Thoracic aorta (tissue), 2 donors: ENCODE results near the gene SAYSD1. TPM values are rescaled to one million over a fixed set of nuclear protein-coding genes. Genes with fewer than 3 reads are reported as not detected.

ENCODE experiments used
- ATAC-seq: fragments of 150-250 bp; one replicate; pipeline ENCODE4 v1.8.0; 2017; ENCODE audit warnings: low read depth; ENCODE audit not compliant: insufficient number of reproducible peaks, low FRiP score
- DNase-seq: peaks from one replicate; pipeline ENCODE4 v3.0.0-alpha.2; 2020; ENCODE audit warnings: low spot score
- H3K27ac ChIP-seq, 2 donors: fragments of 200-600 bp; sonication (generic); 1 replicate in 1 of 2; 2 replicates in 1 of 2; pipeline ENCODE4 v1.5.1; 2016; ENCODE audit warnings: mild to moderate bottlenecking in 2 of 2, moderate library complexity in 2 of 2
- H3K27me3 ChIP-seq: fragments of 200-600 bp; sonication (generic); replicated peaks from 2 replicates; pipeline ENCODE4 v1.6.0; 2016; ENCODE audit warnings: mild to moderate bottlenecking; ENCODE audit not compliant: insufficient read depth
- H3K36me3 ChIP-seq: fragments of 200-600 bp; sonication (generic); one replicate; pipeline ENCODE4 v1.5.1; 2016
- H3K4me1 ChIP-seq, 2 donors: fragments of 200-600 bp; sonication (generic); 1 replicate in 1 of 2; 2 replicates in 1 of 2; pipeline versions ENCODE4 v1.5.1 to v1.6.0; 2016; ENCODE audit warnings: low read depth in 2 of 2, mild to moderate bottlenecking in 1 of 2; ENCODE audit not compliant: control insufficient read depth in 1 of 2
- H3K4me3 ChIP-seq: fragments of 200-600 bp; sonication (generic); 2 replicates; pipeline ENCODE4 v1.5.1; 2016; ENCODE audit warnings: mild to moderate bottlenecking
- H3K9me3 ChIP-seq: fragments of 200-600 bp; sonication (generic); 2 replicates; pipeline ENCODE4 v1.5.1; 2016
- CTCF ChIP-seq: fragments of 200-600 bp; sonication (generic); IDR thresholded peaks from one replicate; pipeline ENCODE4 v1.5.1; 2019; ENCODE audit warnings: antibody characterized with exemption
- total RNA-seq, 2 donors: library from RNA; depleted of rRNA; stranded (reverse); fragments of >200 nt; gene quantifications; one replicate each; pipeline versions ENCODE4 v1.1.0 to v1.2.3, GENCODE V29; 2016

The SAYSD1 gene
- total RNA-seq, 2 donors from 2014 or later, result 16.2 to 16.5 TPM

GRCh38 chr6:39058471-39059147, 56.4 kb downstream of the SAYSD1 start:
- Histone ChIP-seq H3K4me1 (no peaks in the 10 kb centered on the region), H3K36me3 (no peaks in the 10 kb centered on the region), H3K27me3 (no peaks in the 10 kb centered on the region), H3K9me3 (no peaks in the 10 kb centered on the region), H3K27ac (no peak overlapping the region), H3K4me3 (no peak overlapping the region)
- no peak for DNase-seq
- no peak for ATAC-seq
- no peak for TF ChIP-seq CTCF

- H3K27me3 ChIP-seq, result no peaks in the 10 kb centered on the region
- no peaks in the 10 kb centered on the region for H3K9me3 ChIP-seq
- DNase-seq (no peak), ATAC-seq (no peak)
- TF ChIP-seq CTCF, result no peak
- no peak overlapping the region for H3K27ac ChIP-seq
- H3K4me3 ChIP-seq, result no peak overlapping the region
- no peaks in the 10 kb centered on the region for H3K4me1 ChIP-seq
- no peaks in the 10 kb centered on the region for H3K36me3 ChIP-seq
These were observed 57.5 kb downstream of the SAYSD1 start for GRCh38 chr6:39057251-39058155.

- Histone ChIP-seq H3K27ac (no peak overlapping the region), H3K9me3 (no peaks in the 10 kb centered on the region), H3K4me1 (no peaks in the 10 kb centered on the region), H3K27me3 (no peaks in the 10 kb centered on the region), H3K36me3 (no peaks in the 10 kb centered on the region), H3K4me3 (no peak overlapping the region)
- ATAC-seq (no peak), DNase-seq (no peak)
- no peak for TF ChIP-seq CTCF
These were observed 58.3 kb downstream of the SAYSD1 start for GRCh38 chr6:39056681-39057080.

GRCh38 chr6:39056191-39056590, 58.8 kb downstream of the SAYSD1 start:
- Histone ChIP-seq H3K9me3 (no peaks in the 10 kb centered on the region), H3K36me3 (no peaks in the 10 kb centered on the region), H3K4me1 (no peaks in the 10 kb centered on the region), H3K27ac (no peak overlapping the region), H3K27me3 (no peaks in the 10 kb centered on the region), H3K4me3 (no peak overlapping the region)
- no peak for TF ChIP-seq CTCF
- DNase-seq, result no peak
- no peak for ATAC-seq

- no peaks in the 10 kb centered on the region for H3K9me3 ChIP-seq
- no peak for ATAC-seq
- no peaks in the 10 kb centered on the region for H3K36me3 ChIP-seq
- H3K27me3 ChIP-seq, result no peaks in the 10 kb centered on the region
- H3K4me3 ChIP-seq, result no peak overlapping the region
- no peak for TF ChIP-seq CTCF
- no peak for DNase-seq
- no peaks in the 10 kb centered on the region for H3K4me1 ChIP-seq
- no peak overlapping the region for H3K27ac ChIP-seq
These were observed 59.3 kb downstream of the SAYSD1 start for GRCh38 chr6:39055661-39056060.
